GM12878 (cell line): ENCODE data around the gene PTPRN2. TPM values are rescaled to one million over a fixed set of nuclear protein-coding genes. Genes with fewer than 3 reads are reported as not detected.
"Not testable (repeated sequence)": the region's sequence is repeated elsewhere in the genome, so short reads cannot be mapped to it uniquely, and the experiment has no call there.

ENCODE experiments used
- ATAC-seq: fragments of 200-7000 bp; cut with Tn5 transposase; 3 replicates; pipeline ENCODE4 v1.9.1; 2020; ENCODE audit warnings: mild to moderate bottlenecking, moderate library complexity
- BruUV-seq: library from RNA; stranded (reverse); fragments of 400-500 nt; replicated peaks from 2 replicates; lab custom pipeline; 2021; lab: Mats Ljungman, UMichigan
- CTCF ChIA-PET: fragments of 300-600 bp; sonication (Branson Sonifier 250); formaldehyde crosslinking; extraction: SDS; loops from one replicate; lab custom pipeline; 2021; ENCODE audit warnings: inconsistent platforms; lab: Yijun Ruan, JAX
- POLR2A ChIA-PET: fragments of 350-600 bp; formaldehyde crosslinking; extraction: SDS; loops from one replicate; lab custom pipeline; 2021; ENCODE audit warnings: inconsistent platforms; lab: Charles Lee
- RAD21 ChIA-PET: fragments of 300-600 bp; sonication (Branson Sonifier 250); formaldehyde crosslinking; loops from one replicate; lab custom pipeline; 2023; ENCODE audit warnings: antibody characterized with exemption; ENCODE audit not compliant: unreplicated experiment; lab: Charles Lee
- SMC1A ChIA-PET: fragments of 300-600 bp; sonication (Branson Sonifier 250); formaldehyde crosslinking; loops from one replicate; lab custom pipeline; 2023; ENCODE audit not compliant: unreplicated experiment, uncharacterized antibody; lab: Charles Lee
- DNase-seq: peaks from one replicate; pipeline ENCODE4 v3.0.0-alpha.2; 2011; ENCODE audit warnings: low read depth, low spot score
- FAIRE-seq: peaks from 3 replicates; lab custom pipeline; 2011; peaks lifted over from hg19 to GRCh38; lab: Jason Lieb, UNC
- H2AFZ ChIP-seq: 2 replicates; pipeline ENCODE4 v1.6.0; 2011; ENCODE audit warnings: low read depth, low read length, control low read depth; ENCODE audit not compliant: control insufficient read depth
- H3K27ac ChIP-seq: 2 replicates; pipeline ENCODE4 v1.5.1; 2011; ENCODE audit warnings: control low read depth; ENCODE audit not compliant: control insufficient read depth, insufficient read depth
- H3K27me3 ChIP-seq, 2 experiments: replicated peaks in 1 of 2; 2 replicates each; pipeline versions ENCODE4 v1.6.0 to v1.6.1; 2011; ENCODE audit warnings: low read length in 1 of 2; ENCODE audit not compliant: control insufficient read depth in 2 of 2, insufficient read depth in 2 of 2
- H3K36me3 ChIP-seq, 2 experiments: 2 replicates each; pipeline ENCODE4 v1.5.1; 2011; ENCODE audit warnings: low read length in 1 of 2; ENCODE audit not compliant: control insufficient read depth in 2 of 2, insufficient read depth in 2 of 2
- H3K4me1 ChIP-seq: 2 replicates; pipeline ENCODE4 v1.6.1; 2011; ENCODE audit warnings: mild to moderate bottlenecking, low read length, moderate library complexity, mixed read lengths; ENCODE audit not compliant: control insufficient read depth, insufficient read depth
- H3K4me2 ChIP-seq: 2 replicates; pipeline ENCODE4 v1.6.0; 2011; ENCODE audit warnings: control low read depth; ENCODE audit not compliant: control insufficient read depth, insufficient read depth
- H3K4me3 ChIP-seq: fragments of 200-600 bp; sonication (generic); 2 replicates; pipeline ENCODE4 v1.5.1; 2016
- H3K79me2 ChIP-seq: 2 replicates; pipeline ENCODE4 v1.6.0; 2011; ENCODE audit warnings: low read length; ENCODE audit not compliant: control insufficient read depth, insufficient read depth
- H3K9ac ChIP-seq: 2 replicates; pipeline ENCODE4 v1.8.0; 2011; ENCODE audit warnings: low read length, control low read depth, mixed read lengths; ENCODE audit not compliant: control insufficient read depth, insufficient read depth
- H3K9me3 ChIP-seq: replicated peaks from 3 replicates; pipeline ENCODE4 v1.5.1; 2011; ENCODE audit warnings: mild to moderate bottlenecking, low read length; ENCODE audit not compliant: control insufficient read depth, insufficient read depth
- H4K20me1 ChIP-seq: 2 replicates; pipeline ENCODE4 v1.6.0; 2011; ENCODE audit not compliant: control insufficient read depth, insufficient read depth
- BACH1 ChIP-seq: fragments of 450-650 bp; IDR thresholded peaks from 2 replicates; pipeline ENCODE4 v1.6.1; 2017; ENCODE audit warnings: mild to moderate bottlenecking, borderline replicate concordance
- WRNIP1 ChIP-seq: IDR thresholded peaks from 2 replicates; pipeline ENCODE4 v1.6.1; 2011; ENCODE audit warnings: low read depth, low read length, improper control_type of control experiment, borderline replicate concordance
- WGBS: methylation state at CpG from one replicate; pipeline ENCODE4 v1.1.6; 2016; ENCODE audit warnings: low lambda C conversion rate; ENCODE audit not compliant: insufficient replicate concordance, insufficient coverage; ENCODE audit errors: missing lambda C conversion rate; 5-methylcytosine and 5-hydroxymethylcytosine counted together
- in situ Hi-C: fragments of 300-500 bp; cut with MboI; formaldehyde crosslinking; loops from 9 replicates; pipeline ENCODE4 v1.14.3; 2018; ENCODE audit warnings: mixed read lengths
- intact Hi-C: fragments of 100-400 bp; cut with micrococcal nuclease; formaldehyde crosslinking; loops from one replicate; pipeline ENCODE4 v1.14.2; 2022; ENCODE audit not compliant: unreplicated experiment
- polyA plus RNA-seq, 11 experiments: library from polyadenylated mRNA; depleted of rRNA in 4 of 11; unstranded in 6 of 11; stranded (reverse) in 5 of 11; fragments of >200 nt; fragmentation: Nextera tagmentation in 4 of 11; fragmentation: Illumina TruSeq in 1 of 11; extraction: Ambion mirVana in 4 of 11; extraction: Trizol in 1 of 11; gene quantifications; 1 replicate in 1 of 11; 2 replicates in 10 of 11; pipeline versions ENCODE4 v1.2.1 to v1.2.3, GENCODE V29; 2011 to 2016; ENCODE audit warnings: inconsistent platforms in 2 of 11, missing spikeins in 2 of 11, low read depth in 1 of 11
- total RNA-seq, 4 experiments: library from RNA; depleted of rRNA in 3 of 4; stranded (reverse); fragments of >200 nt in 3 of 4; fragmentation: Illumina TruSeq in 1 of 4; extraction: Trizol in 1 of 4; gene quantifications; 2 replicates each; pipeline versions ENCODE4 v1.2.1 to v1.2.3, GENCODE V29; 2013 to 2021

Gene PTPRN2
- total and polyA plus RNA-seq, 10 of the 15 experiments (the other 5 are each of a cell fraction or from before 2014, with no cell fraction given) = 5.4 TPM; not detected in 9

DNA sequence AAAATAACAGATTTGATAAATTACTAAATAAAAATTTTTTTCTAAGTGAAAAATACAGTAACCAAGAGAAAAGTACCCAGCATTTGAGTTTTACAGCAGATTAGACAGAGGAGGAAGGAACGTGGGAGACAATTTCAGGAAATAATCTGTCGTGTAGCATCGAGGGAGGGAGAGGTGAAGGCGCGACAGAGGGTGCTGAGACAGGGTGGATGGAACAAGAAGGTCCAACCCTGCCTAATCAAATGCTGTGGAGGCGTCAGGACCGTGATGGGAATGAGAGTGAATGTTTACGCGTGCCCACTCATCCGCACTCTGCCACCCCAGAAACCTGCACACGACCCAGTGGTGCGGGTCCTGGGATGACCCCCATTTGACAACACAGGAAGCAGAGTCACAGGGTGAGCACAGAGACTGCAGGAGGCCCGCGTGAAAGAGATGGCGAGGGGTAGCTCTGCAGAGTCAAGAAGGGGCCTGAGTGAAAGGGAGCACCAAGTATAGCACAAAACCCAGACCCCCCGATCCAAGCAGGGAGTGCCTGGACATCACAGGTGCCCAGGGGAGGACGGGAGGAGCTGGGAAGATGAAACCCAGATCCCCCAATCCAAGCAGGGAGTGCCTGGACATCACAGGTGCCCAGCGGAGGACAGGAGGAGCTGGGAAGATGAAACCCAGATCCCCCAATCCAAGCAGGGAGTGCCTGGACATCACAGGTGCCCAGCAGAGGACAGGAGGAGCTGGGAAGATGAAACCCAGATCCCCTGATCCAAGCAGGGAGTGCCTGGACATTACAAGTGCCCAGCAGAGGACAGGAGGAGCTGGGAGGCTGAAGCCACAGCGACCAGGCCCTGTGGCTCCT is 691.9 kb downstream of the PTPRN2 start:
- no TSS peak for BruUV-seq
- Histone ChIP-seq H4K20me1 (no peaks in the 10 kb centered on the region), H3K27me3 (no peaks in the 10 kb centered on the region), H2AFZ (no peak overlapping the region), H3K9me3 (no peaks in the 10 kb centered on the region; the same call in 2 of the 3 replicates), H3K36me3 (no peaks in the 10 kb centered on the region), H3K9ac (no peak overlapping the region), H3K27ac (no peak overlapping the region), H3K4me1 (no peaks in the 10 kb centered on the region), H3K4me3 (no peak overlapping the region), H3K4me2 (no peak overlapping the region), H3K79me2 (no peaks in the 10 kb centered on the region)
- no peak for FAIRE-seq
- in situ Hi-C loops = no loop called here
- ChIA-PET CTCF (interaction anchor here (1.0 kb wide), 1 partner anchor 429 kb away, joined by 3 read pairs; no protein-coding TSS in a partner anchor), RAD21 (no interaction called here), POLR2A (no interaction called here), SMC1A (no interaction called here)
- intact Hi-C loops = no loop called here
- DNase-seq = no peak
- TF ChIP-seq WRNIP1 (no peak), BACH1 (no peak)
- WGBS = 49% methylated on average over 14 of the region's 19 CpGs
- no peak for ATAC-seq

DNA sequence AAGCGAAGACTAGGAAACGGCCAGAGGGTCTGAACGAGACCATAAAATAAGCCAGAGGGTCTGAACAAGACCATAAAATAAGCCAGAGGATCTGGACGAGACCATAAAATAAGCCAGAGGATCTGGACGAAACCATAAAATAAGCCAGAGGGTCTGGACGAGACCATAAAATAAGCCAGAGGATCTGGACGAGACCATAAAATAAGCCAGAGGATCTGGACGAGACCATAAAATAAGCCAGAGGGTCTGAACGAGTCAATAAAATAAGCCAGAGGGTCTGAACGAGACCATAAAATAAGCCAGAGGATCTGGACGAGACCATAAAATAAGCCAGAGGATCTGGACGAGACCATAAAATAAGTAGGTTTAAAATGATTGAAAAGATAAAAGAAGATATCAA is 692.5 kb downstream of the PTPRN2 start:
- H3K9me3 ChIP-seq, RAD21 ChIA-PET, H3K4me2 ChIP-seq, H3K4me1 ChIP-seq, H3K27me3 ChIP-seq, intact Hi-C loops, H3K79me2 ChIP-seq, ATAC-seq, H4K20me1 ChIP-seq, BruUV-seq, H3K4me3 ChIP-seq, H3K36me3 ChIP-seq, DNase-seq, H2AFZ ChIP-seq, H3K27ac ChIP-seq, FAIRE-seq, in situ Hi-C loops, POLR2A ChIA-PET, SMC1A ChIA-PET, H3K9ac ChIP-seq: not testable (repeated sequence)
- 17% methylated on average over 12 of the region's 12 CpGs for WGBS
- CTCF ChIA-PET = interaction anchor here (1.0 kb wide), 1 partner anchor 429 kb away, joined by 3 read pairs; no protein-coding TSS in a partner anchor
